SK-N-SH (cell line): ENCODE measurements around the gene TULP4. TPM values are rescaled to one million over a fixed set of nuclear protein-coding genes. Genes with fewer than 3 reads are reported as not detected.
"Not testable (repeated sequence)": the region's sequence is repeated elsewhere in the genome, so short reads cannot be mapped to it uniquely, and the experiment has no call there.

Experiments used
- CTCF ChIA-PET: fragments of 300-600, 350-600 bp; formaldehyde crosslinking; extraction: SDS; loops from one replicate; lab custom pipeline; 2021; lab: Yijun Ruan, JAX
- POLR2A ChIA-PET: fragments of 350-600 bp; sonication (Branson Sonifier 250); formaldehyde crosslinking; extraction: SDS; loops from one replicate; lab custom pipeline; 2020; ENCODE audit warnings: antibody characterized with exemption, inconsistent platforms; lab: Yijun Ruan, JAX
- DNase-seq: peaks from one replicate; pipeline ENCODE4 v3.0.0; 2012
- H2AFZ ChIP-seq: fragments of 200-600 bp; sonication (generic); 2 replicates; pipeline ENCODE4 v1.8.1; 2016; ENCODE audit warnings: antibody characterized with exemption, mild to moderate bottlenecking, low read depth
- H3F3A ChIP-seq: fragments of 200-600 bp; sonication (generic); replicated peaks from 2 replicates; pipeline ENCODE3; 2016; ENCODE audit warnings: antibody characterized with exemption, mild to moderate bottlenecking; ENCODE audit not compliant: insufficient read depth
- H3K27ac ChIP-seq, 2 experiments: fragments of 200-500 bp in 1 of 2; fragments of 200-600 bp in 1 of 2; sonication (Bioruptor generic) in 1 of 2; sonication (generic), shearing (Covaris generic) in 1 of 2; 2 replicates each; pipeline versions ENCODE4 v1.5.1 to v1.6.1; 2014 to 2016; ENCODE audit warnings: low read depth in 2 of 2, inconsistent platforms in 1 of 2, low read length in 1 of 2, mild to moderate bottlenecking in 1 of 2, mixed read lengths in 1 of 2
- H3K27me3 ChIP-seq: fragments of 200-600 bp; sonication (generic), shearing (Covaris generic); 2 replicates; pipeline ENCODE4 v1.6.1; 2016; ENCODE audit warnings: mixed run types; ENCODE audit not compliant: insufficient read depth
- H3K36me3 ChIP-seq, 2 experiments: fragments of 200-500 bp in 1 of 2; fragments of 200-600 bp in 1 of 2; sonication (Bioruptor generic) in 1 of 2; sonication (generic) in 1 of 2; replicated peaks in 1 of 2; 2 replicates each; pipeline versions ENCODE3 to v1.5.1; 2014 to 2016; ENCODE audit warnings: low read length in 1 of 2, mild to moderate bottlenecking in 1 of 2; ENCODE audit not compliant: insufficient read depth in 2 of 2, control insufficient read depth in 1 of 2
- H3K4me1 ChIP-seq, 2 experiments: fragments of 200-500 bp in 1 of 2; fragments of 200-600 bp in 1 of 2; sonication (Bioruptor generic) in 1 of 2; sonication (generic), shearing (Covaris generic) in 1 of 2; 2 replicates each; pipeline versions ENCODE4 v1.5.1 to v1.6.1; 2014 to 2016; ENCODE audit warnings: low read depth in 1 of 2, low read length in 1 of 2, mixed run types in 1 of 2; ENCODE audit not compliant: insufficient read depth in 2 of 2, control insufficient read depth in 1 of 2
- H3K4me2 ChIP-seq: fragments of 200-600 bp; sonication (generic), shearing (Covaris generic); 2 replicates; pipeline ENCODE4 v1.6.1; 2017; ENCODE audit warnings: mixed run types
- H3K4me3 ChIP-seq, 2 experiments: fragments of 200-500 bp in 1 of 2; fragments of 200-600 bp in 1 of 2; sonication (Bioruptor generic) in 1 of 2; sonication (generic), shearing (Covaris generic) in 1 of 2; 2 replicates each; pipeline versions ENCODE4 v1.5.1 to v1.8.1; 2014 to 2016; ENCODE audit warnings: low read depth in 2 of 2, inconsistent platforms in 1 of 2, low read length in 1 of 2, mild to moderate bottlenecking in 1 of 2, mixed read lengths in 1 of 2, moderate library complexity in 1 of 2
- H3K79me2 ChIP-seq: fragments of 200-600 bp; sonication (generic); 2 replicates; pipeline ENCODE4 v1.8.1; 2017; ENCODE audit warnings: mild to moderate bottlenecking; ENCODE audit not compliant: insufficient read depth
- H3K9ac ChIP-seq: fragments of 200-600 bp; sonication (generic); 2 replicates; pipeline ENCODE4 v1.6.1; 2017; ENCODE audit warnings: mixed run types
- H3K9me2 ChIP-seq: fragments of 200-600 bp; sonication (generic); 2 replicates; pipeline ENCODE4 v1.6.1; 2017; ENCODE audit warnings: mixed run types
- H3K9me3 ChIP-seq: fragments of 200-600 bp; sonication (generic); 2 replicates; pipeline ENCODE4 v1.6.1; 2017; ENCODE audit warnings: mixed run types, mild to moderate bottlenecking, moderate library complexity
- H4K20me1 ChIP-seq: fragments of 200-600 bp; sonication (generic); 2 replicates; pipeline ENCODE4 v1.6.1; 2017; ENCODE audit warnings: mild to moderate bottlenecking, mixed run types; ENCODE audit not compliant: insufficient read depth
- JUND ChIP-seq: IDR thresholded peaks from 2 replicates; pipeline ENCODE4 v1.4.0; 2012
- NFIC ChIP-seq: IDR thresholded peaks from 2 replicates; pipeline ENCODE4 v1.4.0; 2012; ENCODE audit warnings: borderline replicate concordance
- NRF1 ChIP-seq: IDR thresholded peaks from 2 replicates; pipeline ENCODE4 v1.6.1; 2012; ENCODE audit warnings: low read depth, mild to moderate bottlenecking, low read length
- PBX3 ChIP-seq: IDR thresholded peaks from 2 replicates; pipeline ENCODE4; 2012
- RXRA ChIP-seq: IDR thresholded peaks from 2 replicates; pipeline ENCODE4 v1.4.0; 2012; ENCODE audit warnings: low read depth, mild to moderate bottlenecking, borderline replicate concordance
- TCF12 ChIP-seq: IDR thresholded peaks from 2 replicates; pipeline ENCODE4 v1.4.0; 2012
- WGBS: methylation state at CpG from one replicate; pipeline ENCODE4 v1.1.6; 2017; ENCODE audit warnings: low lambda C conversion rate; 5-methylcytosine and 5-hydroxymethylcytosine counted together
- polyA plus RNA-seq, 3 experiments: library from polyadenylated mRNA; depleted of rRNA; stranded (reverse); fragments of >200 nt; gene quantifications; 2 replicates each; pipeline ENCODE4 v1.2.3, GENCODE V29; 2012

The TULP4 gene
- polyA plus RNA-seq, 1 of the 3 experiments (the other 2 are of a cell fraction), result 5.9 TPM

- H3K27me3 ChIP-seq, H3F3A ChIP-seq, H4K20me1 ChIP-seq, DNase-seq, POLR2A ChIA-PET, H3K27ac ChIP-seq, H3K9me2 ChIP-seq, H3K4me1 ChIP-seq, H3K4me2 ChIP-seq, CTCF ChIA-PET, H2AFZ ChIP-seq, H3K9me3 ChIP-seq, H3K9ac ChIP-seq, H3K4me3 ChIP-seq: not testable (repeated sequence)
- Histone ChIP-seq H3K79me2 (peaks cover 50% of the 10 kb centered on the region), H3K36me3 (peaks cover 3 to 15% of the 10 kb centered on the region in 2 experiments)
- 99% methylated on average over 13 of the region's 54 CpGs for WGBS
Measured at GRCh38 chr6:158349505-158350275, 37.4 kb downstream of the TULP4 start.

- H3K27me3 ChIP-seq, H3K9ac ChIP-seq, POLR2A ChIA-PET, H3K9me3 ChIP-seq, H4K20me1 ChIP-seq, DNase-seq, H3K4me1 ChIP-seq, H3F3A ChIP-seq, H3K27ac ChIP-seq, H3K4me2 ChIP-seq, H3K4me3 ChIP-seq, H3K36me3 ChIP-seq, H2AFZ ChIP-seq, H3K9me2 ChIP-seq: not testable (repeated sequence)
- CTCF ChIA-PET, result interaction anchor here (1.1 kb wide), 1 partner anchor 17 kb away, joined by 3 read pairs; no protein-coding TSS in a partner anchor
- 90% methylated on average over 6 of the region's 7 CpGs for WGBS
- peaks cover 54% of the 10 kb centered on the region for H3K79me2 ChIP-seq
Measured at GRCh38 chr6:158350731-158351130, 38.5 kb downstream of the TULP4 start.

- CTCF ChIA-PET, result interaction anchor here (1.2 to 1.3 kb wide), 3 partner anchors 11 to 133 kb away, joined by 3 read pairs; no protein-coding TSS in a partner anchor
- Histone ChIP-seq H3K9me3 (no peaks in the 10 kb centered on the region), H3K4me2 (no peak overlapping the region), H3K79me2 (peaks cover 53% of the 10 kb centered on the region), H3K9ac (no peak overlapping the region), H3K27me3 (no peaks in the 10 kb centered on the region), H4K20me1 (peaks cover 23% of the 10 kb centered on the region; the same call in 1 of the 2 replicates), H3F3A (peaks cover 8% of the 10 kb centered on the region), H3K4me3 (no peak overlapping the region), H3K9me2 (no peaks in the 10 kb centered on the region), H3K4me1 (peaks cover 13 to 27% of the 10 kb centered on the region in 2 experiments; a peak in 3 of 4 replicates), H2AFZ (no peak overlapping the region), H3K36me3 (peaks cover 0 to 5% of the 10 kb centered on the region in 2 experiments), H3K27ac (no peak overlapping the region; a peak in 1 of 4 replicates)
- TF ChIP-seq PBX3 (peak; percentile 55; the same call in 1 of the 2 replicates), TCF12 (peak; percentile 21; the same call in 1 of the 2 replicates), NRF1 (no peak), NFIC (0 out of 2 replicates have a peak, but pooled peaks have one; percentile 8), RXRA (no peak), JUND (no peak)
- no peak for DNase-seq
- POLR2A ChIA-PET, result interaction anchor here (0.5 kb wide), 1 partner anchor 337 kb away, joined by 3 read pairs; no protein-coding TSS in a partner anchor
- 75% methylated on average over 12 of the region's 13 CpGs for WGBS
Measured at GRCh38 chr6:158353883-158354877, 41.9 kb downstream of the TULP4 start.
